Tibial nerve (tissue), 3 donors: ENCODE results near the gene EGFLAM.
A peak's percentile ranks its signal among the peaks of the same experiment; 100 is the strongest.

Source experiments
- POLR2A ChIP-seq, 2 donors: fragments of 450-650 bp; IDR thresholded peaks; one replicate each; pipeline ENCODE4 v1.6.1; 2017; ENCODE audit warnings: antibody characterized with exemption in 2 of 2, mild to moderate bottlenecking in 2 of 2, moderate library complexity in 2 of 2
- TF ChIP-seq, protein P1 (sequence below), 5 experiments: fragments of 200-600 bp in 3 of 5; fragments of 450-650 bp in 2 of 5; sonication (generic) in 3 of 5; IDR thresholded peaks; one replicate each; pipeline ENCODE4 v1.5.1; 2016 to 2019; ENCODE audit warnings: antibody characterized with exemption in 5 of 5, mild to moderate bottlenecking in 3 of 5, moderate library complexity in 2 of 5

DNA sequence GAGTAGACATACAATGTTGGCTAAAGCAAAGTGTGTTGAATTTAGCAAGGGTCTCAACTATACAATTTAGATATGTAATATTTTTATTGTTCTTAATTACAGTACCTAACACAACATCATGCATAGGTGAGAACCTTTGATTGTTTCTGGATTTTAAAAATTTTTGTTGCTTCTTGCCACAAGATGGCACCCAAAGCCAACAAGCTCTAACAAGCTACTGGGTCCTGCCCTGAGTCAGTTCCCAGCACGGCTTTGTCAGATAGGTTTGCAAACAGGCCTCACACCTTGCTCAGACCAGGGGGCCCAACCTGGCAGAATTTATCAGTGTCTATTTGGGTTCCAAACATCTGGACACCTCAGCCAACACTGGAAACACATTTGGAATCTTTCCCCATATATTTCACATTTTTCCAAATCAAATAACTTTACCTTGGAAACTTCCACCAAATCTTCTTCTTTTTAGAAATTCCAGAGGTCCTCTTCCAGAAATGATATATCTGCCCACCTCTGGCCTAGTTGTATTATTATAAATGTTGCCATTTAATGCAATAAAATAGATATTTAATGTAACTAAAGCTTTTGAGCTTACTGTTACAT lies 49.5 kb upstream of the EGFLAM start:
- TF ChIP-seq, protein P1, sequence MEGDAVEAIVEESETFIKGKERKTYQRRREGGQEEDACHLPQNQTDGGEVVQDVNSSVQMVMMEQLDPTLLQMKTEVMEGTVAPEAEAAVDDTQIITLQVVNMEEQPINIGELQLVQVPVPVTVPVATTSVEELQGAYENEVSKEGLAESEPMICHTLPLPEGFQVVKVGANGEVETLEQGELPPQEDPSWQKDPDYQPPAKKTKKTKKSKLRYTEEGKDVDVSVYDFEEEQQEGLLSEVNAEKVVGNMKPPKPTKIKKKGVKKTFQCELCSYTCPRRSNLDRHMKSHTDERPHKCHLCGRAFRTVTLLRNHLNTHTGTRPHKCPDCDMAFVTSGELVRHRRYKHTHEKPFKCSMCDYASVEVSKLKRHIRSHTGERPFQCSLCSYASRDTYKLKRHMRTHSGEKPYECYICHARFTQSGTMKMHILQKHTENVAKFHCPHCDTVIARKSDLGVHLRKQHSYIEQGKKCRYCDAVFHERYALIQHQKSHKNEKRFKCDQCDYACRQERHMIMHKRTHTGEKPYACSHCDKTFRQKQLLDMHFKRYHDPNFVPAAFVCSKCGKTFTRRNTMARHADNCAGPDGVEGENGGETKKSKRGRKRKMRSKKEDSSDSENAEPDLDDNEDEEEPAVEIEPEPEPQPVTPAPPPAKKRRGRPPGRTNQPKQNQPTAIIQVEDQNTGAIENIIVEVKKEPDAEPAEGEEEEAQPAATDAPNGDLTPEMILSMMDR (IDR thresholded peaks at IDR 0.05) = peak; percentile 11 to 48 (median 32)
- no peak for TF ChIP-seq POLR2A (IDR thresholded peaks at IDR 0.05)
